NOMO-1 treated with DMSO at 0.1 percent for 48 hours (cell line): ENCODE data around the gene ECSIT.
"Not testable (repeated sequence)": the region's sequence is repeated elsewhere in the genome, so short reads cannot be mapped to it uniquely, and the experiment has no call there.

Source experiments
- DNase-seq: peaks from one replicate; lab custom pipeline; 2025; ENCODE audit not compliant: unreplicated experiment; lab: John Stamatoyannopoulos, UW

Gene ECSIT

GRCh38 chr19:11478167-11479089, 50.5 kb downstream of the ECSIT start:
- peak; percentile 15 for DNase-seq

GRCh38 chr19:11475861-11476260, 53.1 kb downstream of the ECSIT start:
- DNase-seq: no peak

- DNase-seq: not testable (repeated sequence)
Measured at GRCh38 chr19:11475343-11475742, 53.6 kb downstream of the ECSIT start.

- no peak for DNase-seq
Measured at GRCh38 chr19:11473725-11474124, 55.2 kb downstream of the ECSIT start.

- not testable (repeated sequence) for DNase-seq
Measured at GRCh38 chr19:11468266-11468845, 60.6 kb downstream of the ECSIT start.

- DNase-seq: no peak
Measured at GRCh38 chr19:11465600-11465999, 63.3 kb downstream of the ECSIT start.

- DNase-seq: no peak
Measured at GRCh38 chr19:11464333-11465265, 64.3 kb downstream of the ECSIT start.

GRCh38 chr19:11463391-11463790, 65.5 kb downstream of the ECSIT start:
- no peak for DNase-seq

- DNase-seq: no peak
Measured at GRCh38 chr19:11461453-11461852, 67.5 kb downstream of the ECSIT start.

GRCh38 chr19:11460207-11460606, 68.7 kb downstream of the ECSIT start:
- no peak for DNase-seq

GRCh38 chr19:11458912-11459311, 70.0 kb downstream of the ECSIT start:
- DNase-seq: not testable (repeated sequence)

GRCh38 chr19:11458236-11458900, 70.6 kb downstream of the ECSIT start:
- no peak for DNase-seq

GRCh38 chr19:11457831-11458230, 71.1 kb downstream of the ECSIT start:
- DNase-seq: no peak

- no peak for DNase-seq
Measured at GRCh38 chr19:11457115-11457514, 71.8 kb downstream of the ECSIT start.

- no peak for DNase-seq
Measured at GRCh38 chr19:11456659-11457058, 72.3 kb downstream of the ECSIT start.
